Endothelial cell of umbilical vein (primary cell): ENCODE measurements around the gene LRRC8C. TPM values are rescaled to one million over a fixed set of nuclear protein-coding genes. Genes with fewer than 3 reads are reported as not detected.
"Not testable (repeated sequence)": the region's sequence is repeated elsewhere in the genome, so short reads cannot be mapped to it uniquely, and the experiment has no call there.

Experiments used
- BruUV-seq: library from RNA; stranded (reverse); fragments of 400-500 nt; replicated peaks from 2 replicates; lab custom pipeline; 2021; lab: Mats Ljungman, UMichigan
- CTCF ChIA-PET: fragments of 300-600, 350-600 bp; sonication (Branson Sonifier 250); formaldehyde crosslinking; loops from one replicate; lab custom pipeline; 2021; ENCODE audit warnings: antibody characterized with exemption, inconsistent platforms; lab: Charles Lee
- POLR2A ChIA-PET: fragments of 300-600, 350-600 bp; sonication (Branson Sonifier 250); formaldehyde crosslinking; loops from one replicate; lab custom pipeline; 2021; ENCODE audit warnings: antibody characterized with exemption, inconsistent platforms; lab: Charles Lee
- DNase-seq: peaks from one replicate; pipeline ENCODE4 v3.0.0-alpha.2; 2011; ENCODE audit warnings: low read depth, low spot score
- FAIRE-seq: peaks from 2 replicates; lab custom pipeline; 2011; peaks lifted over from hg19 to GRCh38; lab: Jason Lieb, UNC
- H2AFZ ChIP-seq: 2 replicates; pipeline ENCODE4 v1.6.0; 2012; ENCODE audit warnings: low read depth, low read length, control low read depth, inconsistent platforms
- H3K27ac ChIP-seq: 2 replicates; pipeline ENCODE4 v1.5.1; 2011; ENCODE audit warnings: low read depth, mild to moderate bottlenecking, control low read depth, low read length, moderate library complexity; ENCODE audit not compliant: insufficient read depth
- H3K27me3 ChIP-seq, 2 experiments: 2 replicates each; pipeline versions ENCODE4 v1.6.0 to v1.6.1; 2011; ENCODE audit warnings: low read length in 2 of 2, mixed read lengths in 1 of 2; ENCODE audit not compliant: control insufficient read depth in 2 of 2, insufficient read depth in 2 of 2
- H3K36me3 ChIP-seq, 2 experiments: 2 replicates in 1 of 2; 3 replicates in 1 of 2; pipeline ENCODE4 v1.5.1; 2011; ENCODE audit warnings: low read length in 2 of 2, mild to moderate bottlenecking in 1 of 2, moderate library complexity in 1 of 2; ENCODE audit not compliant: control insufficient read depth in 2 of 2, insufficient read depth in 2 of 2; ENCODE audit errors: extremely low read depth in 1 of 2
- H3K4me1 ChIP-seq: 3 replicates; pipeline ENCODE4 v1.5.1; 2011; ENCODE audit warnings: mild to moderate bottlenecking, low read length; ENCODE audit not compliant: control insufficient read depth, insufficient read depth; ENCODE audit errors: extremely low read depth
- H3K4me2 ChIP-seq: 2 replicates; pipeline ENCODE4 v1.6.1; 2011; ENCODE audit warnings: low read length, control low read depth, mixed read lengths; ENCODE audit not compliant: insufficient read depth
- H3K4me3 ChIP-seq, 3 experiments: fragments of 200-600 bp in 1 of 3; sonication (generic), shearing (Covaris generic) in 1 of 3; replicated peaks in 1 of 3; 2 replicates each; pipeline ENCODE4 v1.5.1; 2011 to 2016; ENCODE audit warnings: control low read depth in 3 of 3, low read length in 3 of 3, mild to moderate bottlenecking in 2 of 3, inconsistent platforms in 1 of 3, low read depth in 1 of 3, moderate library complexity in 1 of 3; ENCODE audit not compliant: insufficient read depth in 1 of 3
- H3K79me2 ChIP-seq: 2 replicates; pipeline ENCODE4 v1.6.0; 2012; ENCODE audit warnings: low read length, inconsistent platforms; ENCODE audit not compliant: control insufficient read depth, insufficient read depth
- H3K9ac ChIP-seq: replicated peaks from 2 replicates; pipeline ENCODE3; 2011; ENCODE audit warnings: low read length, control low read depth; ENCODE audit not compliant: insufficient read depth; ENCODE audit errors: extremely low read depth
- H3K9me1 ChIP-seq: replicated peaks from 3 replicates; pipeline ENCODE4 v1.6.0; 2011; ENCODE audit warnings: mild to moderate bottlenecking, low read length; ENCODE audit not compliant: control insufficient read depth, insufficient read depth; ENCODE audit errors: extremely low read depth
- H3K9me3 ChIP-seq: replicated peaks from 2 replicates; pipeline ENCODE4 v1.5.1; 2012; ENCODE audit warnings: low read length, inconsistent platforms; ENCODE audit not compliant: control insufficient read depth, insufficient read depth
- H4K20me1 ChIP-seq: replicated peaks from 2 replicates; pipeline ENCODE3; 2011; ENCODE audit warnings: mild to moderate bottlenecking, low read length; ENCODE audit not compliant: control insufficient read depth, insufficient read depth; ENCODE audit errors: extremely low read depth
- FOS ChIP-seq: IDR thresholded peaks from 2 replicates; pipeline ENCODE4 v1.6.1; 2011; ENCODE audit warnings: mild to moderate bottlenecking, low read length, moderate library complexity, borderline replicate concordance; ENCODE audit not compliant: insufficient read depth
- JUN ChIP-seq: IDR thresholded peaks from 2 replicates; pipeline ENCODE4 v1.6.1; 2011; ENCODE audit warnings: borderline replicate concordance, low read depth; ENCODE audit not compliant: insufficient read length, insufficient read depth
- MYC ChIP-seq: IDR thresholded peaks from one replicate; pipeline ENCODE4 v1.6.1; 2011; ENCODE audit warnings: mild to moderate bottlenecking, low read depth, low read length
- POLR2AphosphoS5 ChIP-seq: IDR thresholded peaks from 2 replicates; pipeline ENCODE4 v1.6.1; 2012; ENCODE audit warnings: low read depth, mild to moderate bottlenecking, control low read depth, low read length, moderate library complexity; ENCODE audit not compliant: insufficient read depth
- dilution Hi-C: fragments of 300-500 bp; cut with MboI; formaldehyde crosslinking; loops from one replicate; pipeline ENCODE4 v1.15.0; 2019; ENCODE audit warnings: low sequenced_read_pairs; ENCODE audit not compliant: extremely low pct_ligation_motif_present
- intact Hi-C: fragments of 100-400 bp; cut with micrococcal nuclease; formaldehyde crosslinking; loops from one replicate; pipeline ENCODE4 v1.10.0; 2022
- polyA plus RNA-seq, 4 experiments: library from polyadenylated mRNA; depleted of rRNA in 3 of 4; stranded (reverse) in 3 of 4; unstranded in 1 of 4; fragments of >200 nt; gene quantifications; 2 replicates each; pipeline versions ENCODE4 v1.2.1 to v1.2.3, GENCODE V29; 2011 to 2012; ENCODE audit warnings: missing spikeins in 1 of 4
- total RNA-seq: library from RNA; stranded (reverse); gene quantifications from 2 replicates; pipeline ENCODE4 v1.2.3, GENCODE V29; 2021

Gene LRRC8C
- total and polyA plus RNA-seq, 2 donors (not counting 3 experiments of a cell fraction or from before 2014, with no cell fraction given): 33.6 to 51.5 TPM

DNA sequence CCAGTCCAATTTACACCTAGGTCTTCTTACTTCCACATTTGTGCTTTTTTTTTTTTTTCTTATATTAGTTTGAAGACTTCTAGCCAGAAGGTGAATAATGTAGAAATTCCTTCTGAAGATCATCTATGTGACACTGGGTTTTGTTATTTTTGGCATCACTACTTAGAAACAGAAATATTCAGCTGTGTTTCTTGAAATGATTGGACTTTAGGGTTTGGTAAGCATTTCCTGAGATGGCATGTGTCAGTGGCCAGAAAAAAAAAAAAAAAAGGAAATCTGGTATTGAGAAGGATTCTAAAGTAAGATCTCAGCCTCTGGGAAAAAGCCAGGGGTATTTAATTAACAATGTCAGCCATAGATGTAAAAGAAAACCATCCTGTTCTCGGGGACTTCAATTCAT is 43.4 kb upstream of the LRRC8C start:
- Histone ChIP-seq H3K9ac (no peak overlapping the region), H4K20me1 (no peaks in the 10 kb centered on the region), H3K4me2 (no peak overlapping the region), H3K9me1 (no peaks in the 10 kb centered on the region), H3K36me3 (no peaks in the 10 kb centered on the region), H3K9me3 (no peaks in the 10 kb centered on the region), H3K27me3 (no peaks in the 10 kb centered on the region), H2AFZ (no peak overlapping the region), H3K79me2 (no peaks in the 10 kb centered on the region), H3K27ac (no peak overlapping the region), H3K4me3 (no peak overlapping the region), H3K4me1 (peaks cover 8% of the 10 kb centered on the region)
- POLR2A ChIA-PET: interaction anchor here (0.7 kb wide), 2 partner anchors 13 to 394 kb away, joined by 6 to 7 read pairs; no protein-coding TSS in a partner anchor
- dilution Hi-C loops: no loop called here
- BruUV-seq: no TSS peak
- TF ChIP-seq MYC: no peak
- no peak for TF ChIP-seq FOS
- TF ChIP-seq POLR2AphosphoS5: no peak
- TF ChIP-seq JUN: no peak
- CTCF ChIA-PET: interaction anchor here (0.7 to 3.2 kb wide), 12 partner anchors 8 to 592 kb away, joined by 3 to 10 read pairs (median 3); no protein-coding TSS in a partner anchor
- intact Hi-C loops: no loop called here
- peak; percentile 48 for DNase-seq
- peak; percentile 24 for FAIRE-seq

DNA sequence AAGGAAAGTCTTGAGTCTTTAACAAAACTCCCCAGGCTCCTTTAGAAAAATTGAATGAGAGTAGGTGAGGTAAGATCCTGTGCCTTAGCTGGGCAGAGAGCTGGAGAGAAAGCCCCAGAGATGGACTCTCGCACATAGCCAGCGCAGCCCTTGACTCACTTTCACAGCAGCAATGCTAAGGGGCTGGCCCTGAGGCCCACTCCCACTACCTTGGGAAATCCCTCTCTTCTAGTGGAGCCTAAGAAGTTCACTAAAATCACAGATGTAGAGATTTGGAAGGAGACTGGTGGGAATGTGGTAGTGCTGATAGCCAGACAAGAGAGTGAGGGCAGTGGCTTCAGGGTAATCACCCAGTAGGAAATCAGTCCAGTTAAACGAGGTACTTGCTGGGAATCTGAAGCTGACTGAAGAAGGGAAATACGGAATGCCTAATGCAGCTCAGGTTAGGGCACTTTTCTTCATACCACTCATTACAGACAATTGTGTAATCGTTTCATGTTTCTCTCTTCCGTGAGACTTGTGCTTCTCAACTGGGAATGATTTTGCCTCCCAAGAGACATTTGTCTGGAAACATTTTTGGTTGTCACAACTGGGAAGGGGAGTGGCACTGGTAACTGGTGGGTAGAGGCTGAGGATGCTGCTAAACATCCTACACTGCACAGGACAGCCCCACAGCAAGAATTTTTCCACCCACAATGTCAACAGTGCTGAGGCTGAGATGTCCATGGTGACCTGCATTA is 42.4 kb upstream of the LRRC8C start:
- H3K9me1 ChIP-seq: no peaks in the 10 kb centered on the region
- H2AFZ ChIP-seq: no peak overlapping the region
- no peaks in the 10 kb centered on the region for H3K36me3 ChIP-seq
- no TSS peak for BruUV-seq
- H3K4me3 ChIP-seq: no peak overlapping the region
- no peaks in the 10 kb centered on the region for H3K79me2 ChIP-seq
- ChIA-PET POLR2A (no interaction called here), CTCF (interaction anchor here (0.9 to 3.2 kb wide), 8 partner anchors 8 to 593 kb away, joined by 3 to 10 read pairs (median 3); no protein-coding TSS in a partner anchor)
- H3K4me1 ChIP-seq: peaks cover 8% of the 10 kb centered on the region
- H3K27ac ChIP-seq: no peak overlapping the region
- dilution Hi-C loops: no loop called here
- DNase-seq (no peak), FAIRE-seq (no peak)
- H3K9ac ChIP-seq: no peak overlapping the region
- H3K9me3 ChIP-seq: no peaks in the 10 kb centered on the region
- no peak for TF ChIP-seq FOS
- H3K4me2 ChIP-seq: no peak overlapping the region
- intact Hi-C loops: no loop called here
- H4K20me1 ChIP-seq: no peaks in the 10 kb centered on the region
- H3K27me3 ChIP-seq: no peaks in the 10 kb centered on the region

DNA sequence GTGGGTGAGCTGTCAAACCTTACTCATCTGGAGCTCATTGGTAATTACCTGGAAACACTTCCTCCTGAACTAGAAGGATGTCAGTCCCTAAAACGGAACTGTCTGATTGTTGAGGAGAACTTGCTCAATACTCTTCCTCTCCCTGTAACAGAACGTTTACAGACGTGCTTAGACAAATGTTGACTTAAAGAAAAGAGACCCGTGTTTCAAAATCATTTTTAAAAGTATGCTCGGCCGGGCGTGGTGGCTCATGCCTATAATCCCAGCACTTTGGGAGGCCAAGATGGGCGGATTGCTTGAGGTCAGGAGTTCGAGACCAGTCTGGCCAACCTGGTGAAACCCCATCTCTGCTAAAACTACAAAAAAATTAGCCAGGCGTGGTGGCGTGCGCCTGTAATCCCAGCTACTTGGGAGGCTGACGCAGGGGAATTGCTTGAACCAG is 40.0 kb upstream of the LRRC8C start:
- FAIRE-seq, H3K36me3 ChIP-seq, DNase-seq, H3K27ac ChIP-seq, POLR2A ChIA-PET, H3K9me1 ChIP-seq, H3K9ac ChIP-seq, H3K9me3 ChIP-seq, H3K4me1 ChIP-seq, H4K20me1 ChIP-seq, intact Hi-C loops, H3K79me2 ChIP-seq, H3K4me3 ChIP-seq, H3K4me2 ChIP-seq, dilution Hi-C loops, H2AFZ ChIP-seq, H3K27me3 ChIP-seq, BruUV-seq: not testable (repeated sequence)
- CTCF ChIA-PET: interaction anchor here (1.0 to 2.3 kb wide), 3 partner anchors 13 to 170 kb away, joined by 3 to 7 read pairs (median 5); partner anchors contain the start of gene LRRC8C
